Measurements from ENCODE around the gene IL1RN.
"Not testable (repeated sequence)": the region's sequence is repeated elsewhere in the genome, so short reads cannot be mapped to it uniquely, and the experiment has no call there.

IL1RN gene

GRCh38 chr2:113092864-113093612 lies 34.4 kb upstream of the IL1RN start:
- H3K4me3 ChIP-seq (ENCODE audit: control insufficient read depth, low read depth, low read length), result no peak overlapping the region
- TF ChIP-seq, protein P1, sequence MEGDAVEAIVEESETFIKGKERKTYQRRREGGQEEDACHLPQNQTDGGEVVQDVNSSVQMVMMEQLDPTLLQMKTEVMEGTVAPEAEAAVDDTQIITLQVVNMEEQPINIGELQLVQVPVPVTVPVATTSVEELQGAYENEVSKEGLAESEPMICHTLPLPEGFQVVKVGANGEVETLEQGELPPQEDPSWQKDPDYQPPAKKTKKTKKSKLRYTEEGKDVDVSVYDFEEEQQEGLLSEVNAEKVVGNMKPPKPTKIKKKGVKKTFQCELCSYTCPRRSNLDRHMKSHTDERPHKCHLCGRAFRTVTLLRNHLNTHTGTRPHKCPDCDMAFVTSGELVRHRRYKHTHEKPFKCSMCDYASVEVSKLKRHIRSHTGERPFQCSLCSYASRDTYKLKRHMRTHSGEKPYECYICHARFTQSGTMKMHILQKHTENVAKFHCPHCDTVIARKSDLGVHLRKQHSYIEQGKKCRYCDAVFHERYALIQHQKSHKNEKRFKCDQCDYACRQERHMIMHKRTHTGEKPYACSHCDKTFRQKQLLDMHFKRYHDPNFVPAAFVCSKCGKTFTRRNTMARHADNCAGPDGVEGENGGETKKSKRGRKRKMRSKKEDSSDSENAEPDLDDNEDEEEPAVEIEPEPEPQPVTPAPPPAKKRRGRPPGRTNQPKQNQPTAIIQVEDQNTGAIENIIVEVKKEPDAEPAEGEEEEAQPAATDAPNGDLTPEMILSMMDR (conservative IDR thresholded peaks at IDR 0.05; ENCODE audit: control insufficient read depth, insufficient read depth, low read depth, low read length), result no peak
- no peak for DNase-seq (ENCODE audit: low read depth)

DNA sequence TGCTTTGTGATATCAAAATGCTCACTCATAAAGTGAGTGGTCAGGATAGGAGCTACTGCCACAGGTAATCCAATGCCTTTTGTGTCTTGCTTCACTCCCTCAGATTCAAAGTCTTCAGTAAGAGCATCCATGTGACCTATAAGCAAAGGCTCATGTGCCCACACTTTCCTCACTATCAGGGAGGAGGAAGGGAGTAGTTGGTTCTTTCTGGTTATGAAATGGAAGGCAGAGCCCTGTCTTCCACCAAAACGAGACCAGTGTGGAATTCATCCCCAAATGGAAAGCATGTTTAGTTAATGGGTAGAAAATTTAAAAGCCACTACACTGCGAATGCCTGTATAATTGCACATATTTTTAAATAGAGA lies 33.8 kb upstream of the IL1RN start:
- no peak overlapping the region for H3K4me3 ChIP-seq (ENCODE audit: control insufficient read depth, low read depth, low read length)
- TF ChIP-seq, protein P1 (conservative IDR thresholded peaks at IDR 0.05; ENCODE audit: control insufficient read depth, insufficient read depth, low read depth, low read length), result no peak
- no peak for DNase-seq (ENCODE audit: low read depth)

DNA sequence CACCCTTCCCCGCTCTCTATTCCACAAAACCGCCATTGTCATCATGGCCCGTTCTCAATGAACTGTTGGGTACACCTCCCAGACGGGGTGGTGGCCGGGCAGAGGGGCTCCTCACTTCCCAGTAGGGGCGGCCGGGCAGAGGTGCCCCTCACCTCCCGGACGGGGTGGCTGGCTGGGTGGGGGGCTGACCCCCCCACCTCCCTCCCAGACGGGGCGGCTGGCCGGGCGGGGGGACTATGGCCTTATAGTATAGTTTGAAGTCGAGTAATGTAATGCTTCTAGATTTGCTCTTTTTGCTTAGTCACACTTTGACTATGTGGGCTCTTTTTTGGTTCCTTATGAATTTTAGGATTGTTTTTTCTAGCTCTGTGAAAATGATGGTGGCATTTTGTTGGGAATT lies 31.1 kb upstream of the IL1RN start:
- not testable (repeated sequence) for H3K4me3 ChIP-seq (ENCODE audit: control insufficient read depth, low read depth, low read length); DNase-seq (ENCODE audit: low read depth)

- DNase-seq (ENCODE audit: low read depth); H3K4me3 ChIP-seq (ENCODE audit: control insufficient read depth, low read depth, low read length): not testable (repeated sequence)
Measured at GRCh38 chr2:113096842-113097618, 30.4 kb upstream of the IL1RN start.

DNA sequence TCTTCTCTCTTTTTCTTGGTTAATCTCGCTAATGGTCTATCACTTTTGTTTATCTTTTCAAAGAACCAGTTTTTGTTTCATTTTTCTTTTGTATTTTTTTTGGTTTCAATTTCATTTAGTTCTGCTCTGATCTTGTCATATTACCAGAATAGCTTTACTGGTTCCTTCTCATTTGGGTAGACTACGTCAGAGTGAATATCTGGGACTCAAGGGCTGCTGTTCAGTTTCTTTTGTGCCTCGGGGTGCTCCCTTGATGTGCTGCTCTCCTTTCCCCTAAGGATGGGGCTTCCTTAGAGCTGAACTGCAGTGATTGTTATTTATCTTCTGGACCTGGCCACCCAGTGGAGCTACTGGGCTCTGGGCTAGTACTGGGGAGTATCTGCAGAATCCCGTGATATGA lies 29.4 kb upstream of the IL1RN start:
- DNase-seq (ENCODE audit: low read depth), result no peak
- TF ChIP-seq, protein P1 (conservative IDR thresholded peaks at IDR 0.05; ENCODE audit: control insufficient read depth, insufficient read depth, low read depth, low read length), result no peak
- no peak overlapping the region for H3K4me3 ChIP-seq (ENCODE audit: control insufficient read depth, low read depth, low read length)

- TF ChIP-seq, protein P1 (conservative IDR thresholded peaks at IDR 0.05; ENCODE audit: control insufficient read depth, insufficient read depth, low read depth, low read length), result no peak
- no peak for DNase-seq (ENCODE audit: low read depth)
- H3K4me3 ChIP-seq (ENCODE audit: control insufficient read depth, low read depth, low read length), result no peak overlapping the region
Measured at GRCh38 chr2:113098532-113098931, 28.9 kb upstream of the IL1RN start.

DNA sequence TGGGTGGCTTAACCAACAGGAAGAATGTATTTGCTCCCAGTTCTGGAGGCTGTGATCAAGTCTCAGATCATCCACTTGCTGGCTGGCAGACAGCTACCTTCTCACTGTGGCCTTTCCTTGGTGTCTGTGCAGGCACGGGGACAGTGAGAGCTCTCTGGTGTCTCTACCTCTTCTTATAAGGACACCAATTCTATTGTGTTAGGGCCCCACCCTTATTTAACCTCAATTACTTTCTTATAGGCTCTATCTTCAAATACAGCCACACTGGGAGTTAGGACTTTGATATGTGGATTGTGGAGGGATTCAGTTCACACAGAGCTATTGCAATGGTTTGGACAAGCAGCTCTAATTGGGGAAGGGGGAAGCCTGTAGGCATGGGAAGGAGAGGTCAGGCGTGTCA lies 25.3 kb upstream of the IL1RN start:
- H3K4me3 ChIP-seq (ENCODE audit: control insufficient read depth, low read depth, low read length), result no peak overlapping the region
- DNase-seq (ENCODE audit: low read depth), result no peak
- TF ChIP-seq, protein P1 (conservative IDR thresholded peaks at IDR 0.05; ENCODE audit: control insufficient read depth, insufficient read depth, low read depth, low read length), result no peak
